GM12878 (cell line): Measurements from ENCODE around the gene S100A14. TPM values are rescaled to one million over a fixed set of nuclear protein-coding genes. Genes with fewer than 3 reads are reported as not detected.

Experiments
- ATAC-seq: fragments of 200-7000 bp; cut with Tn5 transposase; 3 replicates; pipeline ENCODE4 v1.9.1; 2020; ENCODE audit warnings: mild to moderate bottlenecking, moderate library complexity
- BruUV-seq: library from RNA; stranded (reverse); fragments of 400-500 nt; replicated peaks from 2 replicates; lab custom pipeline; 2021; lab: Mats Ljungman, UMichigan
- CTCF ChIA-PET: fragments of 300-600 bp; sonication (Branson Sonifier 250); formaldehyde crosslinking; extraction: SDS; loops from one replicate; lab custom pipeline; 2021; ENCODE audit warnings: inconsistent platforms; lab: Yijun Ruan, JAX
- POLR2A ChIA-PET: fragments of 350-600 bp; formaldehyde crosslinking; extraction: SDS; loops from one replicate; lab custom pipeline; 2021; ENCODE audit warnings: inconsistent platforms; lab: Charles Lee
- RAD21 ChIA-PET: fragments of 300-600 bp; sonication (Branson Sonifier 250); formaldehyde crosslinking; loops from one replicate; lab custom pipeline; 2023; ENCODE audit warnings: antibody characterized with exemption; ENCODE audit not compliant: unreplicated experiment; lab: Charles Lee
- SMC1A ChIA-PET: fragments of 300-600 bp; sonication (Branson Sonifier 250); formaldehyde crosslinking; loops from one replicate; lab custom pipeline; 2023; ENCODE audit not compliant: unreplicated experiment, uncharacterized antibody; lab: Charles Lee
- DNase-seq: peaks from one replicate; pipeline ENCODE4 v3.0.0-alpha.2; 2011; ENCODE audit warnings: low read depth, low spot score
- FAIRE-seq: peaks from 3 replicates; lab custom pipeline; 2011; peaks lifted over from hg19 to GRCh38; lab: Jason Lieb, UNC
- H2AFZ ChIP-seq: 2 replicates; pipeline ENCODE4 v1.6.0; 2011; ENCODE audit warnings: low read depth, low read length, control low read depth; ENCODE audit not compliant: control insufficient read depth
- H3K27ac ChIP-seq: 2 replicates; pipeline ENCODE4 v1.5.1; 2011; ENCODE audit warnings: control low read depth; ENCODE audit not compliant: control insufficient read depth, insufficient read depth
- H3K27me3 ChIP-seq, 2 experiments: replicated peaks in 1 of 2; 2 replicates each; pipeline versions ENCODE4 v1.6.0 to v1.6.1; 2011; ENCODE audit warnings: low read length in 1 of 2; ENCODE audit not compliant: control insufficient read depth in 2 of 2, insufficient read depth in 2 of 2
- H3K36me3 ChIP-seq, 2 experiments: 2 replicates each; pipeline ENCODE4 v1.5.1; 2011; ENCODE audit warnings: low read length in 1 of 2; ENCODE audit not compliant: control insufficient read depth in 2 of 2, insufficient read depth in 2 of 2
- H3K4me1 ChIP-seq: 2 replicates; pipeline ENCODE4 v1.6.1; 2011; ENCODE audit warnings: mild to moderate bottlenecking, low read length, moderate library complexity, mixed read lengths; ENCODE audit not compliant: control insufficient read depth, insufficient read depth
- H3K4me2 ChIP-seq: 2 replicates; pipeline ENCODE4 v1.6.0; 2011; ENCODE audit warnings: control low read depth; ENCODE audit not compliant: control insufficient read depth, insufficient read depth
- H3K4me3 ChIP-seq: fragments of 200-600 bp; sonication (generic); 2 replicates; pipeline ENCODE4 v1.5.1; 2016
- H3K79me2 ChIP-seq: 2 replicates; pipeline ENCODE4 v1.6.0; 2011; ENCODE audit warnings: low read length; ENCODE audit not compliant: control insufficient read depth, insufficient read depth
- H3K9ac ChIP-seq: 2 replicates; pipeline ENCODE4 v1.8.0; 2011; ENCODE audit warnings: low read length, control low read depth, mixed read lengths; ENCODE audit not compliant: control insufficient read depth, insufficient read depth
- H3K9me3 ChIP-seq: replicated peaks from 3 replicates; pipeline ENCODE4 v1.5.1; 2011; ENCODE audit warnings: mild to moderate bottlenecking, low read length; ENCODE audit not compliant: control insufficient read depth, insufficient read depth
- H4K20me1 ChIP-seq: 2 replicates; pipeline ENCODE4 v1.6.0; 2011; ENCODE audit not compliant: control insufficient read depth, insufficient read depth
- HCFC1 ChIP-seq: fragments of 150-350 bp; IDR thresholded peaks from 2 replicates; pipeline ENCODE4 v1.6.1; 2014; ENCODE audit warnings: low read length
- MEF2A ChIP-seq: IDR thresholded peaks from 2 replicates; pipeline ENCODE4 v1.6.1; 2011; ENCODE audit warnings: low read depth, mild to moderate bottlenecking, low read length, moderate library complexity; ENCODE audit not compliant: insufficient read depth
- NFYA ChIP-seq: IDR thresholded peaks from 2 replicates; pipeline ENCODE4 v1.6.1; 2011; ENCODE audit warnings: low read depth, mild to moderate bottlenecking, low read length, improper control_type of control experiment, borderline replicate concordance
- POLR2AphosphoS5 ChIP-seq: IDR thresholded peaks from 2 replicates; pipeline ENCODE4 v1.6.1; 2011; ENCODE audit warnings: mild to moderate bottlenecking, low read length, inconsistent platforms
- SMAD5 ChIP-seq: IDR thresholded peaks from 2 replicates; pipeline ENCODE4 v1.6.1; 2016; ENCODE audit warnings: antibody characterized with exemption, low read depth
- TARDBP ChIP-seq: IDR thresholded peaks from 2 replicates; pipeline ENCODE4 v1.6.1; 2016; ENCODE audit warnings: borderline replicate concordance
- TCF12 ChIP-seq: IDR thresholded peaks from 2 replicates; pipeline ENCODE4 v1.6.1; 2011; ENCODE audit warnings: low read depth, mild to moderate bottlenecking, low read length
- ZNF274 ChIP-seq: IDR thresholded peaks from one replicate; pipeline ENCODE4 v1.8.0; 2011; ENCODE audit not compliant: insufficient read length, insufficient read depth
- WGBS: methylation state at CpG from one replicate; pipeline ENCODE4 v1.1.6; 2016; ENCODE audit warnings: low lambda C conversion rate; ENCODE audit not compliant: insufficient replicate concordance, insufficient coverage; ENCODE audit errors: missing lambda C conversion rate; 5-methylcytosine and 5-hydroxymethylcytosine counted together
- in situ Hi-C: fragments of 300-500 bp; cut with MboI; formaldehyde crosslinking; loops from 9 replicates; pipeline ENCODE4 v1.14.3; 2018; ENCODE audit warnings: mixed read lengths
- intact Hi-C: fragments of 100-400 bp; cut with micrococcal nuclease; formaldehyde crosslinking; loops from one replicate; pipeline ENCODE4 v1.14.2; 2022; ENCODE audit not compliant: unreplicated experiment
- polyA plus RNA-seq, 11 experiments: library from polyadenylated mRNA; depleted of rRNA in 4 of 11; unstranded in 6 of 11; stranded (reverse) in 5 of 11; fragments of >200 nt; fragmentation: Nextera tagmentation in 4 of 11; fragmentation: Illumina TruSeq in 1 of 11; extraction: Ambion mirVana in 4 of 11; extraction: Trizol in 1 of 11; gene quantifications; 1 replicate in 1 of 11; 2 replicates in 10 of 11; pipeline versions ENCODE4 v1.2.1 to v1.2.3, GENCODE V29; 2011 to 2016; ENCODE audit warnings: inconsistent platforms in 2 of 11, missing spikeins in 2 of 11, low read depth in 1 of 11
- total RNA-seq, 4 experiments: library from RNA; depleted of rRNA in 3 of 4; stranded (reverse); fragments of >200 nt in 3 of 4; fragmentation: Illumina TruSeq in 1 of 4; extraction: Trizol in 1 of 4; gene quantifications; 2 replicates each; pipeline versions ENCODE4 v1.2.1 to v1.2.3, GENCODE V29; 2013 to 2021
- TF ChIP-seq, protein P1 (sequence below): fragments of 450-650 bp; IDR thresholded peaks from 2 replicates; pipeline ENCODE4 v1.6.1; 2014; ENCODE audit warnings: mild to moderate bottlenecking

Gene S100A14
- total and polyA plus RNA-seq, 10 of the 15 experiments (the other 5 are each of a cell fraction or from before 2014, with no cell fraction given): 0.20 to 0.77 (median 0.45) TPM; not detected in 4

DNA sequence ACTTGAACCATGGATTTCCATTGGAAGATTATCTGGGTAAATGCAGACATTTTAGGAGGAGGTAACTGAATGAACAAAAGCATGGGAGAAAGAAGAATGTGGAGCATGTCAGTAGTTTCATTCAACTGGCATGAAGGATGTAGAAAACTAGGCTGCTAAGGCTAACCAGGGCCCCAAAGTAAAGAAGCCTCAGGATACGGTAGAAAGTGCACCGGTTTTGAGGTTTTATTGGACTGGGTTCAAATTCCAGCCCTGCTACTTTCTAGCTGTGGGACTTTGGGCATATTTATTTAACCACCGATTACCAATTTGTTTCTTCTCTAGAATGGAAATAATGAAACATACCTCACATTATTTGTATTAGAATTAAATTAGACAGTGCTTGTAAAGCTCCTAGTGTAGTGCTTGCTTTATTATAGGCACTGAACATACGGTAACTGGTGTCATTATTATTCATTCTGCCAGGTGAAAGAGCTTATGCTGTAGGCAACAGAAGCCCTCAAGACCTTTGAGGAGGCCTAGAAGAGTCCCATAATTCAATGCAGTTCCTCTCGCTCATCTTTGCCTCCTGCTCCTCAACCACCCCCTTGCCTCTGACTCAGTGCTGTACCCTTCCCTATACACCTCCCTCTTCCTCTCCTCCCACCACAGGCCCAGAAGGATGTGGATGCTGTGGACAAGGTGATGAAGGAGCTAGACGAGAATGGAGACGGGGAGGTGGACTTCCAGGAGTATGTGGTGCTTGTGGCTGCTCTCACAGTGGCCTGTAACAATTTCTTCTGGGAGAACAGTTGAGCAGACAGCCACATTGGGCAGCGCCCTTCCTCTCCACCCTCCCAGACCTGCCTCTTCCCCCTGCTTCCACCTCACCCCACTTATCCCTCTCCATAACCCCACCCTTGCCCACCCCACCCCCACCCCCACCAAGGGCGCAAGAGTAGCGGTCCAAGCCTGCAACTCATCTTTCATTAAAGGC lies 15.2 kb upstream of the S100A14 start:
- Histone ChIP-seq H3K9ac (no peak overlapping the region), H2AFZ (no peak overlapping the region), H4K20me1 (no peaks in the 10 kb centered on the region), H3K4me1 (peaks cover 14% of the 10 kb centered on the region), H3K79me2 (peaks cover 23% of the 10 kb centered on the region), H3K4me3 (no peak overlapping the region), H3K27me3 (no peaks in the 10 kb centered on the region), H3K27ac (no peak overlapping the region), H3K4me2 (no peak overlapping the region)
- 71% methylated on average over 7 of the region's 10 CpGs for WGBS
- ATAC-seq (no peak), DNase-seq (no peak)
- intact Hi-C loops (no loop called here), in situ Hi-C loops (no loop called here)
- POLR2A ChIA-PET: interaction anchor here (0.6 kb wide), 1 partner anchor 250 kb away, joined by 3 read pairs; no protein-coding TSS in a partner anchor
- CTCF ChIA-PET: interaction anchor here (0.6 to 5.2 kb wide), 4 partner anchors 15 to 121 kb away, joined by 3 to 66 read pairs (median 8); partner anchors contain the start of genes S100A14 and S100A16
- RAD21 ChIA-PET: interaction anchor here (1.5 kb wide), 1 partner anchor 59 kb away, joined by 7 read pairs; no protein-coding TSS in a partner anchor
- TF ChIP-seq, protein P1, sequence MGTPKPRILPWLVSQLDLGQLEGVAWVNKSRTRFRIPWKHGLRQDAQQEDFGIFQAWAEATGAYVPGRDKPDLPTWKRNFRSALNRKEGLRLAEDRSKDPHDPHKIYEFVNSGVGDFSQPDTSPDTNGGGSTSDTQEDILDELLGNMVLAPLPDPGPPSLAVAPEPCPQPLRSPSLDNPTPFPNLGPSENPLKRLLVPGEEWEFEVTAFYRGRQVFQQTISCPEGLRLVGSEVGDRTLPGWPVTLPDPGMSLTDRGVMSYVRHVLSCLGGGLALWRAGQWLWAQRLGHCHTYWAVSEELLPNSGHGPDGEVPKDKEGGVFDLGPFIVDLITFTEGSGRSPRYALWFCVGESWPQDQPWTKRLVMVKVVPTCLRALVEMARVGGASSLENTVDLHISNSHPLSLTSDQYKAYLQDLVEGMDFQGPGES: no peak
- TF ChIP-seq TARDBP (no peak), SMAD5 (no peak), NFYA (no peak), MEF2A (no peak), HCFC1 (no peak), TCF12 (no peak), ZNF274 (no peak), POLR2AphosphoS5 (no peak)
- TF ChIP-seq, all 136 proteins: peak for 0
- TSS peak; percentile 52 for BruUV-seq
- SMC1A ChIA-PET: interaction anchor here (1.0 kb wide), 1 partner anchor 31 kb away, joined by 3 read pairs; no protein-coding TSS in a partner anchor
- FAIRE-seq: no peak
- H3K9me3 ChIP-seq: no peaks in the 10 kb centered on the region
- peaks cover 0 to 6% of the 10 kb centered on the region in 2 experiments; a peak in 2 of 4 replicates for H3K36me3 ChIP-seq
